Activated T-helper 1 cell treated with Interleukin-2 at 50 U/mL for 16 hours (primary cell): ENCODE measurements around the gene ZNF423.

Experiments used
- DNase-seq: peaks from one replicate; pipeline ENCODE4 v3.0.0-alpha.2; 2020; ENCODE audit warnings: low read depth

ZNF423 gene

DNA sequence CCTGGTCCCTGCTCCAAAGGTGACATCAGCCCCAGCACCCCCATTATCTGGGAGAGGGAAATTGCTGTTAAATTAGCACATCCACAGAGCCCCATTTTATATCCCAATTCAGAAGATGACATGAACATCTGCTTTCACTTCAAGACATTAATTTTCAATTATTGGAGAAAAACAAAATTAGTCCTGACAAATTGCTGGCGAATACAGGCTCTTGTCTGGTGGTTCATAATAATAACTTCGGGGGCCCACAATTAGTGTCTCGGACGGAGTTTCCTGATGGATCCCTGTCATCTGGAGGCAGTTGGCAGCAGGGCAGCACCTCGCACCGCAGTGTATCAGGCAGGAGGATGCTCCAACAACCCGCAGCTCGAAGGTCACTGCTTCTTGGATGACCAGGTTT, 7.4 kb downstream of the ZNF423 start:
- DNase-seq, result no peak

DNA sequence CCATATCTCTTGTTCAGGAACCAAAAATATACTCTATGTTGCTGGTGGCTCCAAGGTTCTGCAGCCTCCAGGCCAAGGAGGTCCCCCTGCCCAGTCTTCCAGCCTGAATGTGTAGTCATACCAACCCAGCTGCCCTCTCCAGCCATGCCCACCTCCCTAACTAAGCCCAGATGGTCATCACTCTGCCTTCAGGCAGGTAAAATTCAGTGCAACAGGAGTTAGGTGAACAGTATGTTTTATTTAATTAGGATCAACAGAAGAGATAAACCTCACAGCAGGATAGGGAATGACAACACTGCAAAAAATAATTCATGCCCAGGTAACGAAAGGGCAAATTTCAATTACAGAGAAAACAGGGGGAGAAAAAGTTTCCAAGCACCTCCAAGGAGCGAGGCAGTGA, 9.1 kb downstream of the ZNF423 start:
- DNase-seq, result no peak

DNA sequence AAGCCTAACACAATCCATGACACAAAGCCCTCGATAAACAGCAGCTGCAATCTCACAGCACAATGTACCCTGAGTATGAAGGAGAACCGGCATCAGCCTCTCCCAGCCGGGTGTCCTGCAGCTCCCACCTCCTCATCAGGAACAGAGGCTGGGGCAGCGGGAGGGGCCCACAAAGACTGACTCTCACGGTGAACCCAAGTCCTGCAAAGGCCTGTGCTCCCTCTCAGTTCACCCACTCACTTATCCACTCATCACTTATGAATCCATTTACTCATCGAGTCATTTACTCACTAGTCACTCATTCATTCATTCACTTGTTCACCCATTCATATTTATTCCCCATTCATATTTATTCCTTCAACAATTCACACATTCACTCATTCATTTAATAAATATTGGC, 11.6 kb downstream of the ZNF423 start:
- no peak for DNase-seq

DNA sequence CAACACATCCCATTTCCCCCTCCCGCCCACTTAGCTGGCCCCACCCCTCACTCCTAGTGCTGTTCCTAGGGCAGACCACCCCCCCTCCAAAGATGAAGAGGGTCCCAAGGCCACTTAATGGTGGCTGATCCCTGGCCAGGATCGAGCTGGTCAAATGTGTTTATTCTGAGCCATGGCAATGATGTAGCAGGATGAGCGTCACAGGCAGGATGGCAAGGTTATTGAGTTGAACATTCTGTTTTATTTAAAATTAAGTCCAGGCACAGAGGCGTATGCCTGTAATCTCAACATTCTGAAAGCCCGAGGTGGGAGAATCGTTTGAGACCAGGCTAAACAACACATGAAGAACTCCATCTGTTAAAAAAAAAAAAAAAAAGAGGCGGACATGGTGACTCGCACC, 12.2 kb downstream of the ZNF423 start:
- DNase-seq, result no peak

DNA sequence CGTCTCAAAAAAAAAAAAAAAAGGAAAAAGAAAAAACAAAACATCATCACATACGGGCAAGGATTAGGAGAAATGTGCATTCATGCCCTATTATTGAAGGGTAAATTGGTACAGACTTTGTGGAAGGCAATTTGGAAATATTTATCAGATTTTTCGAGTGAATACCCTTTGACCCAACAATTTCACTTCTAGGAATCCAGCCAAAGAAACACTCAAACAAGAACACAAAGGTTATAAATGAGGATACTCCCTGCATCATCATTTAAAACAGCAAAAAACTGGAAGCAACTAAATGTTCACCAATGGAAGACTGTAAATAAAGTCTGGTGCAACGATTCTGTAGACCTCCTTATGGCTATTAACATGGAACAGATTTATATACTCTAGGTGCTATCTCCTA, 12.9 kb downstream of the ZNF423 start:
- DNase-seq, result no peak

DNA sequence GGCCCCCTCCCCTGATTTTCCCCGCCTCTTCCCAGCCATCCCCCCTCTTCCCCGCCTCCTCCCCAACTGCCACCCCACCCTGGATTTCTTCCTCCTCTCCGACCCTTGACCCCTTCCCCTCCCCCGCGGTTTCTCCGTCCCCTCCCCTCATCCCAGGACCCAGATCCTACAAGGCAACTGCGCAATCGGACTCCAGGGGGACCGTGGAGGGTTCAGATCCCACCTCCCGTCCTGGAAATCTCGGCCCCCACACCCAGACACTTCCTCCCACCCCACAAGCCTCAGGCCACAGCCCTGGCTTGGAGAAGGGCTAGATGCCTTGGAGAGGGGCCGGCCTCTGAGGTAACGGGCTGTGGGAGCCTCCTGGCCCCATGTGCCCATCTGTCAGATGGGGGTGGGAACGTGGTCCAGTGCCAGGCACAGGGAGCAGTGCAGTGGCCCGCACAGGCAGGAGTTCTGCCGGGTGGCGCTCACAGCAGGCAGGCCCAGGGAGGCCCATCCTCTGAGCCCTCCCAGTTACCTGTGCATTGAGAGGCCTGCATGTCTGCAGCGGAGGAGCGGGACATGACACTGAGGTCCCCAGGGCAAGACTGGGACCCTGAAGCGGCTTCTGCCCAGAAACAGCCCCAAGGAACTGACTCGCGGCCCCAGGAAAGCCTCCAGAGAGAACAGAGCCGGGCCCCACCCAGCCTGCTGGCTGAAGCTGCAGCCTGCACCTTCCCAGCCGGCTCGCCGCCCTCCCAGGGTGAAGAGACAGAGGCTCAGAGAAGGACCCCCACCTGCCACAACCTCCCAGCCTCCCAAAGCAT, 16.7 kb downstream of the ZNF423 start:
- DNase-seq, result no peak

DNA sequence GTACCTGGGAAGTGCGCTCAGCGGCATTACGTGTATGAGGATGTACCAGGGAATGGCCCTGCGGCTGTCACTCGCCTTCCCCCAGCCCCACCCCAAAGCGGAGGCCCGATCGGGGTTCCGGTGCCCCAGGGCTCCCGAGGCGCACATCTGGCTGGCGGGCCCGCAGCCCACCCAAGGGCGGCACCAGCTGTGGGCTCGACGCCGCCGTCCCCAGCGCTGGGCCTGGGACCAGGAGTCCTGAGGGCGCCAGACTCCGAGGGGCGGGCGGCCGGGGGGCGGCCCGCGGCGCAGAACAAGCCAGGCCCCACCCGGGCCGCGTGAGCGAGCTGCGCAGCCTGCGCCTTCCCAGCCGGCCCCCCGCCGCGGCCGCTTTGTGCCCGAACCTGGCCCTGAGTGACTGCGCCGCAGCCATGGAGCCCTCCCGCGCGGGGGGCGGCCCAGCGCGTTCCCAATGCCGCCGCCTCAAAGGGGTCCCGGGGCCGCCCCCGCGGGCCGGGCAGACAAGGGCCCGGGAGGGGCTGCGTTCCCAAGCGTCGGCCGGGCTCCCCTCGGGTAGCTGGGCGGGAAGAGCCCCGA, 17.4 kb downstream of the ZNF423 start:
- DNase-seq, result no peak

DNA sequence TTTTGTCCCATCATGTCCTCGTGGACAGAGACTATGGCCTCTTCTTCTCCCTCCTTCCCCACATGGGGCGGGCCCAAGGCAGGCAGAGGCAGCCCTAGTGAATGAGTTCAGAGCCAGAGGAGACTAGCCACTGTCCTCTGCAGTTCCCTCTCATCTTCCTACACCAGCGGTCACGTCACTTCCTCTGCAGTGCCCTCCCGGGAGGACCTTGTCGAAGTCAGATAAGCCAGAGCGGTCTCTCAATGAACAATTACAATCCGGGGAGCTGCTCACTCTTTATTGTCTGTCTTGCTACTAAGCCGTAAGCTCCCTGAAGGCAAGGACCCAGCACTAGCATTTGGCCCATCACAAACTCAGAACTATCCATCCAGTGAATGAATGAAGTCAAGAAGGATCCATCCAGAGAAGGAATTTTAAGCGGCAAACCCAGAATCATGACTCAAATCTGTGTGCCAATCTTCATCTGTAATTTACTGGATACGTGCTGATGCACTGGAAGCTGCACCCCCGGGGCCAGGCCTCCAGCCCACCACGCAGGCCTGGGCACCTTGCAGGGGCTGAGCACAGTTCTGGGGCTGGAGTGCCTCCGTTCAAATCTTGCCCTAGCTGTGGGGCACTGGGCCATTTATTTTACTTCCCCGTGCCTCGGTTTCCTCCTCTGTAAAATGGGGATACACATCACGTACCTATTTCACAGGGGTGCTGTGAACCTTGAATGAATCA, 18.1 kb downstream of the ZNF423 start:
- no peak for DNase-seq

DNA sequence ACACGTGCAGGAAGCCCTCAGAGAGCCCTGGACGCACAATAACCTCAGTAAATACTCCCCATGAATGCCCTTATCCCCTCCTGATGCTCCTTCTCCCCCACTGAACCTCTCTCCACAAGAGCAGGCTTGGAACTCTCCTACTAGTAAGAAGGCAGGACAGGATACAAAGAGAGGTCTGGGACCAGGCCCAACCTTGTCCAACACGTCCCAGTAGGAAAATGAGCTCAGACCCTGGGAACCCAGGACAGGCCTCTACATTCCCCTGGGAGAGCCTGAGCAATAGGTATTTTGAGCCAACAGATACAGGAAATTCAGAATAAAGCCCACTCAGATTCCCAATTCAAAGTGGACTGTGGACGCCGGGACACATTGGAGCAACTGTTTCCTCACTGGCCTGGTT, 19.2 kb downstream of the ZNF423 start:
- DNase-seq, result no peak

DNA sequence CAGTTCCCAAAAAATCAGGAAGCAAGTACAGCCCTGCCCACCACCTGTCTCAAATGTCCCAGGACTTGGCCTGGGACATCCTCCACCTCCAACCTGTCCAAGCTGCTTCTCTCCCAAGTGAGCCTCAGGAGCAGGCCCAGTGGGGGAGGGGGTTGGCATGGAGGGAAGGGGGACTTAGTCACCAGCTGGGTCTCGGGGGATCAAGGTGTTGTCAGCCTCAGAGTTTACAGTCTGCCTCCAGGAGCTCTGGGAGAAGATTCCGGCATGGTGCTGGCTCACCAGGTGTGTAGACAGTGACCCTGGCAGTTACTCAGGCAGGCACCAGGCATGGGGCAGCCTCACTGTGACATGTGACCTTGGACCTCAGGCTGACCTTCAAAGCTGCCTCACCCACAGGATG, 19.7 kb downstream of the ZNF423 start:
- DNase-seq, result no peak

DNA sequence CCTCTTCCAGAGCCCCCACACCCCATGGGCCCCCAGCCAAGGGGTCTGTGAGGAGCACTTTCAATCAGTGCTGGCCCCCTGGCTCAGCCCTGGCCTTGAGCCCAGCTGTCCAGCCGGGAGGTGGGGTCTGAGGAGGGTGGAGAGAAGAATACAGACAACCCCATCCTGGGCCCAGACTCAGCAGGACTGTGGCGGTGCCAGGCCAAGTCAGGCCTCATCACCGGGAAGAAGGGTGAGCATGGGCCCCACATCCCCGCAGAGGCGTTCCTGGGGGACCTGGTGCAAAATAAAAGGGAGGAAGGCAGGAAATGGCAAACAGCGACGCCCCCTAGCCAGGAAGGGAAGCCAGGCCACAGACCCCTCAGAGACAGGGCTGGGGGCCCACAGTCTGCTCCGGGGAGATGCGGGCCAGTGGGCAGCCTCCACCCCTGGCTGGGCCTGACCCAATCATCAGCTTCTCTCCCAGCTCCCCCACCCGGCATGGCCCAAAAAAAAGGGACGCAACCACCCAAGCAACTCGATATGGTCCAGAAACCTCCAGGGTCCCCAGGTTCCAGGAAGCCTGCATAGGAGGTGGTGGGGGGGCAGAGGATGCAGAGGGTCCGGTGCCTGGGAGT, 20.6 kb downstream of the ZNF423 start:
- no peak for DNase-seq

DNA sequence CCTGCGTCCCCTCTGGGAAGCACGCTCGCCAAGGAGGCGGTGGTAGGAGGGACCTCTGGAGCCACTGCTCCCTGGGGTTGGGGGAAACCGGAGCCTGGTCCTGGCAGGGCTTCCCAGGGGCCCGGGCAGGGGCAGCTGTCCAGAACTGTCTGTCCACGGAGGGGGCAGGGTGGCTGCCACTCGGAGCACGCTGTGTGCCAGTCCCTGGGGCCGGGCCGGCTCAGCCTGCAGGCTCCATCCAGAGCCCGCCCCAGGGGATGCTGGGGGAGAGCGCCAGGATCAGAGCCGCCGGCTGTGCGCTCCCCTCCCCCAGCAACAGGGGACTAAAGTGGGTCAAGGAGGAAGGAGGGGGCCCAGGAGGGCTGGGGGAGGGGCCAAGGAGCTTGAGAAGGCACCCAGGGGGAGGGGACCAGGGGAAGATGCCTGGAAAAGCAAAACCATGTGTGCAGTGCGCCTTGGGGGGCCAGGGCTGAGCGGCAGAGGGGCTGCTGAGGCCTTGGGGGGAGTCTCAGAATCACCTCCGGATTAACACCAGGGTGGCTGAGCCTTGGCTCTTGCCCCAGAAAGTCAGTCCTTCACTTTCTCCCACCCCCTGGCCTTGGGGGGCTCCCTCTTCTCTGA, 21.3 kb downstream of the ZNF423 start:
- DNase-seq, result no peak

DNA sequence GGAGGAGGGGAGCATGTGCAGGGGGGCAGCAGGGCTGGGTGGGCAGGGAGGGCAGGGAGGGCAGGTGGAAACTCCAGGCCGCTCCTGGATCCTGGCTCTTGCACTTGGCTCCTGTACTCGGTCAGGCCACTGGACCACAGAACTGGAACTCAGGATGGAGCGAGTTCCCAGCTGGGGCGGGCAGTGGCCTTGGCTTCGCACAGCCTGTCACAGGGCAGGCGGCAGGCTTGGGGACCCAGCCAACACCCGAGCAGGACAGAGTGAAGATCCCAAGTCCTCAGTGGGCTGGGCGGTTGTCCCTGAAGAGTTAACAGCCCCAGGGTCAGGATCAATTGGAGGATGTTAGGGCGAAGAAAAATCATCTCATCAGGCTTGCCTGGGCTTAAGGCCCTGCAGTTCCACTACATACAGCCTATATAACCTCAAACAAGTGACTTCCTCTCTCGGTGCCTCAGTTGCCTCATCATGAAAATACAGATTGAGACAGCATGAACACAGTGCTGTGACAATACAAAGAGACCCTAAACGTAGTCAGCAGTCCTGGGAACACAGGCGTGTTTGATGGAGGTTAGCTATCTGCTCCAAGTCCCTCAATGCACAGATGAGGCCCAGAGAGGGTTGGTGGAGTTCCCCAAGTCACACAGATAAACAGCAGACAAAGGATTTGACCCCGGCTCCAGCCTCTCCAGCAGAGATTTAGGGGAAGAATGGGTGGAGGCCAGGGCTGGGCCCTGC, 21.9 kb downstream of the ZNF423 start:
- DNase-seq, result no peak

DNA sequence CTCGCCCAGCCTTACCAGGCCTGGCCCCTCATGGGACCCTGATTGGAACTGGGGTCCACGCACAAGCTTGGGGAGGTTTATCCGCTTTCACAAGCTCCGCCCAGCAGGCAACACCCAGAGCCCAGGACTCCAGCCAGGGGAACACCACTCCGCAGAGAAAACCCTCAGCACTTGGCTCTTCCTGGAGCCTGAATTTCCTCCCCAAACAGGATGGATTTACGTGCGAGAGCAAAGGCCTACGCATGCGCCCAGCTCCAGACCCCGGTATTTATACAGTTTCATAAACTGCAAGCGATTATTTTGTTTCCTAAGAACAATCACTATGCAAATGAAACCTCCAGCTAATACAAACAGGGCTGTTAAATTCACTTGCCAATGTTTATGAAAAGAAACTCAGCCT, 22.8 kb downstream of the ZNF423 start:
- DNase-seq, result no peak

DNA sequence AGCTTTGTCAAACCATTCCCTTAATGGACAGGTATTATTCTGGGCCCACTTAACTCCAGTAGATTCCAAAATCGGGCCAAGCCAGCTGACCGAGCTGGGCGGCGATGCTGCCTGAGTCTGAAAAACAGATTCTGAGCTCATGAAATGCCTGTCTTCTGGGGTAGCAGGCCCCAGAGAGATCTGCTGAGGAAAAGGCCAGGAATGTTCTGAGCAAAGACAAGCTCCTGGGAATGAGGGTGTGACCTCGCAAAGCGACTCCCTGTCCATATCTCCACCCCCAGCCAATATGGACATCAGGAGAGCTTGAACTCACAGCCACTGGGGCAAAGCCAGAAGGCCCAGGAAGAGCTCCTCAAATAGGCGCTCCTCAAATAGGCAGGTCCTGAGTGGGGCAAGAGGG, 23.7 kb downstream of the ZNF423 start:
- no peak for DNase-seq

DNA sequence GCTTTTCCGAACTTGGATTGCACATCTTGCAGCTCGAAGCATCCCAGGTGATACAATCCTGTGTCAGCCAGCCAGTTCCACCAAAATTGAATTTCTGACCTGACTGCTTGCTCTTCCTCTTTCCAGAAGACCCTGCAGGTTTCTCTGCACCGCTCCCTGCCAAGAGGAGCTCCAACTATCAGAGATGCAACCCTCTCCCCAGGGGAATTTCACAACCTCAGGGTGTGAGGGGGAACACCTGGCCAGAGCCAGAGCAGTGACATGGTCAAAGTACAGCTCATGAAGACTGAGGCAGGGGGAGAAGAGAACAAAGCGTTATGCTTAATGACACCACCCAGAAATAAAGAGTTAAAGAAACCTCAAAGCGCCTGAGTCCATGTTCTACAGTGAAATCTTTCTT, 25.0 kb downstream of the ZNF423 start:
- no peak for DNase-seq

DNA sequence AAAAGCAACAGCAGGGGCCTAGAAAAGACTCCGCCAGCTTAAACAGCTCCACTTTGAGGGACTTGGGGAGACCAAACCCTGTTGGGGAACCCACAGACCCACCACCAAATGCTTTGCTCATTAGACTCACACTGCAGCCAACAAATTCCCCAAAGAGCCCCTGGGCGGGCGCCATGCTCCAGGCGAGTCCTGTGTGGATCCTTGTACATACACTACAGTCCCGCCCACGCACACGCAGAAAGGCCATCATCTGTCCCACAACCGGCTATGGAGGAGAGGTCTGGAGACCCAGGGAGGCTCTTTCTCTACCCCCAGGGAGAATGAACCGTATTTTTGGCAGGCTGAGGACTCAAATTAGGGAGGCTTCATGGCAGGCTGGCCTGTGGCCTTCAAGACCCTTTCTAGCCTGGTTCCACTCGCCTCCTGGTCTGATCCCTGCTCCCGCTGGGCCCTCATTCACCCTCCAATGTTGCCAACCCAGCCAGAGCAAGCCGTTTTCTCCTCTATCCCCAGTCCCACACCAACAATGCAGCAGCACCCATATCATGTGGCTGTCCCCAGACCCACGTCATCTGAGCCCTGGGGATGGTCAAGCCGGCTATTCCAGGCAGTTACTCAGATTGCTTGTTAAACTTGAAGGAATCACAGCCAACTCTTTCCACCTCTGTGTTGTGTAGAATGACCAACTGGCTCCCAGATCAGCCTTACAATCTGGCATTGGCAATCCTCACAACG, 27.2 kb downstream of the ZNF423 start:
- DNase-seq, result no peak

DNA sequence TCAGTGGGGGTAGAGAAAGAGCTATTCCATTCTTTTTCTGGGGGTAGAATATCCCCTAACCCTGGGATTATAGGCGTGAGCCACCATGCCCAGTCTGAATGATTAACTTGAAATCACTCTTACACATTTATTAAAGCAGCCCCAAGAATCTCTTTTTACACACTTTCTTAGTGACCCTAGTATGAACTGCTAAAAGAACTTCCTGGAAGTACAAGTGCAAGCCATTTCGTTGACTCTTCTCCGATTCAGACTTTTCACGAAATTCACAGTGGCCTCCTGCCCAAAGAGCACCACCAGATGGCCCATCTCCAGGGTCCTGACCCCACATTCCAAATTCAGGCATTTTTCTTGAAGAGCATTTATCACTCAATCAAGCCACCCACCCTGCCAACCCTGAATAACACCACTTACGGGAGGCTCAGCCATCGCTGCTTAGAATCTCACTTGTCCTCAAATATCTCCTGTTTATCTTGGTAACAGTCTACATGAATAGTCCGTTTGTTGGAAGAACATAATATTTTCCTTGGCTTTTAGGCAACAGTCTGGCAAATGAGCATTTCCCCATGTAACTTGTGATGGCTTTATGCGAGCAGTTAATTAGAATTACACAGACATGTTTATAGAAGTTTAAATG, 28.0 kb downstream of the ZNF423 start:
- no peak for DNase-seq

DNA sequence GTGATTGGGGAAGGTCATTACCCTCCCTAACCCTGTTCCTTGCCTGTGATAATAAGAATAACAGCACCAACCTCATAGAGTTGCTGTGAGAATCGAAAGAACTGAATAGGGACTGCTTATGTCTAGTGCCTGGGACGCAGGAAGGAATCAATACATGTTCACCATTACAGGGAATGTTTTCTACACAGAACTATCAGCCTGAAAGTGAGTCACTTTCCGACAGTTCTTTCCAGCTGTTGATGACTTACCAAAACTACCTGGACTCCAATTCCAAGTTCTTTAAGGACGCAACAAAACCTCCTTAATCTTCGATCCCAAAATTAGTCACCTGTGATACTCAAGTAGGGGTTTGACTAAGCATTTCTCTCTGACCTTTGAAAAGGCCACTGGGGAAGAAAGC, 29.4 kb downstream of the ZNF423 start:
- DNase-seq, result no peak

DNA sequence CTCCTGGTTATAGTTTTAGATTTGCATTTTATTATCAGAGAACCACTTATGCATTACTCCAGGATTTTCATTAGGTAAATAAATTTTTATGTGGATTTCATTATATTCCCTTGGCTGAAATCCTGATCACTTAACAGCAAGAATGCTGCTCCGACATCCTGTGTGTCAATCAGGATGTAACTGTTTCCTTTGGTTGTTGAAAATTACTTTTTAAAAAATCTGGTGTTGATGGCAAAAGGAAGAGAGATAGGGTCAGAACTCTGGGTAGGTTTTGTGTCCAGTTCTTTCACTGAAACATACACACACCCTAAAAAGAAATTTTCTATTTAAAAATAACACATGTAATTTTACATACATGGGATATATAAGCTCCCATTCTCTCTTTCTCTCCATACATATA, 30.9 kb downstream of the ZNF423 start:
- no peak for DNase-seq

DNA sequence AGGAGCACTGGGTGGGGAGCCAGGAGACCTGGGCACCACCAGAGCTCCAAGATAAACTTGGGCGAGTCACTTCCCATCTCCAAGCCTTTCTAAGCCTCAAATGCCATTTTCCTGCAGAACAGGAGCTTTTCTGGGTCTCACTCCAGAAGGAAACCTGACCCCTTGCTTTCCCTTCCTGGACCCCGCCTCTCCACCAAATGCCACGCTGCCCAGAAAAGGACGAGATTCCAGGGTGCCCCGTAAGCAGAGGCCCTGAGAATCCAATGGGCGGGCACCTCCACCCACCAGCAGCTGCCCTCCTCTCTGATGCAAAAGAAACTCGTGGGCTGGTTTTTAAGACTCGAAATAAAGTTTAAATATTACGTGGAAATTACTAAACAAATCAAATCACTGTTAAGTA, 31.3 kb downstream of the ZNF423 start:
- no peak for DNase-seq
